Measurements from ENCODE around the gene EPHB2.

DNA sequence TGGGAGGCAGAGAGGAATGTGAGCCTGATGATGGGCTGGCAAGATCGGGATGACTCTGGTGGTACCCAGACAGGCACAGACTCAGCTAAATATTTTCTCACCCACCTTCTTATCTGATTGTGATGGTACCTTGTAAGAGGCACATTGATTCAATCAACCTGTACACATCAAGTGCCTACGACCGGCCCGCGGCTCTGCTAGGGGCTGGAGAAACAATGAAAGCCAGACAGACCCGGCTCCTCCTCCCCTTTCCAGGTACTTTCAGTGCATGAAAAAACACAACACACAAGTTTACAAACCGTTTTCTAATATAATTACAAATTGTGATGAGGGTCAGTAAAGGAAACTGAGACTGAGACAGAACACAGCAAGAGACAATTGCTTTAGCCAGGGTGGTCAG, 147.0 kb downstream of the EPHB2 start:
- TF ChIP-seq POLR2A (IDR thresholded peaks at IDR 0.05) (no peak), POLR2AphosphoS5 (IDR thresholded peaks at IDR 0.05; ENCODE audit: insufficient read depth in 1 of 2, low read depth in 1 of 2) (no peak)

Measured in vagina (tissue), 2 donors.